A673 (cell line): ENCODE results near the gene ACSS2. TPM values are rescaled to one million over a fixed set of nuclear protein-coding genes. Genes with fewer than 3 reads are reported as not detected.

Experiments
- BruUV-seq: library from RNA; stranded (reverse); fragments of 400-500 nt; replicated peaks from 2 replicates; lab custom pipeline; 2021; lab: Mats Ljungman, UMichigan
- CTCF ChIA-PET: fragments of 300-600 bp; sonication (Branson Sonifier 250); formaldehyde crosslinking; loops from one replicate; lab custom pipeline; 2022; ENCODE audit warnings: antibody characterized with exemption; lab: Charles Lee
- POLR2A ChIA-PET: fragments of 300-600 bp; sonication (Branson Sonifier 250); formaldehyde crosslinking; loops from one replicate; lab custom pipeline; 2022; ENCODE audit warnings: antibody characterized with exemption; ENCODE audit not compliant: low non-redundant PET; lab: Charles Lee
- DNase-seq: peaks from one replicate; pipeline ENCODE4 v3.0.0-alpha.2; 2015; ENCODE audit warnings: low spot score
- H3K27ac ChIP-seq: fragments of 200-600 bp; sonication (generic); 2 replicates; pipeline ENCODE4 v1.5.1; 2016; ENCODE audit warnings: mixed run types, low read depth, mild to moderate bottlenecking, mixed read lengths, antibody characterized with exemption, low read length; ENCODE audit not compliant: poor library complexity, severe bottlenecking
- H3K27me3 ChIP-seq: fragments of 200-600 bp; sonication (generic); replicated peaks from 2 replicates; pipeline ENCODE4 v1.6.1; 2017; ENCODE audit warnings: mixed run types, low read depth, mild to moderate bottlenecking, mixed read lengths, antibody characterized with exemption, low read length; ENCODE audit not compliant: insufficient read depth, poor library complexity
- H3K36me3 ChIP-seq: fragments of 200-600 bp; sonication (generic); 2 replicates; pipeline ENCODE4 v1.6.1; 2016; ENCODE audit warnings: mixed run types, mild to moderate bottlenecking, mixed read lengths, antibody characterized with exemption, low read length; ENCODE audit not compliant: insufficient read depth, poor library complexity, severe bottlenecking
- H3K4me1 ChIP-seq: fragments of 200-600 bp; sonication (generic); 2 replicates; pipeline ENCODE4 v1.6.1; 2017; ENCODE audit warnings: mixed run types, mild to moderate bottlenecking, mixed read lengths, antibody characterized with exemption, low read length; ENCODE audit not compliant: insufficient read depth, poor library complexity, severe bottlenecking
- H3K4me3 ChIP-seq: fragments of 200-600 bp; sonication (generic); 2 replicates; pipeline ENCODE4 v1.5.1; 2016; ENCODE audit warnings: low read depth, mixed run types, mild to moderate bottlenecking, mixed read lengths, low read length; ENCODE audit not compliant: poor library complexity, severe bottlenecking
- H3K9me3 ChIP-seq: fragments of 200-600 bp; sonication (generic); 2 replicates; pipeline ENCODE4 v1.6.1; 2016; ENCODE audit warnings: mixed run types, low read depth, mild to moderate bottlenecking, mixed read lengths, antibody characterized with exemption, low read length; ENCODE audit not compliant: poor library complexity, severe bottlenecking
- EZH2 ChIP-seq: fragments of 200-600 bp; sonication (generic); IDR thresholded peaks from 2 replicates; pipeline ENCODE4 v1.6.1; 2017; ENCODE audit warnings: borderline replicate concordance, low read depth, mild to moderate bottlenecking, mixed read lengths, antibody characterized with exemption, low read length; ENCODE audit not compliant: poor library complexity, severe bottlenecking
- intact Hi-C: fragments of 100-400 bp; cut with micrococcal nuclease; formaldehyde crosslinking; loops from one replicate; pipeline ENCODE4 v1.10.0; 2022; ENCODE audit not compliant: unreplicated experiment
- total RNA-seq: library from RNA; stranded (reverse); gene quantifications from 2 replicates; pipeline ENCODE4 v1.2.3, GENCODE V29; 2021
- TF ChIP-seq, protein P1 (sequence below): fragments of 300-800, 200-600 bp; sonication (generic); conservative IDR thresholded peaks from 2 replicates; pipeline ENCODE4 v1.5.1; 2017; ENCODE audit warnings: low read depth, mild to moderate bottlenecking, antibody characterized with exemption, low read length, moderate library complexity, mixed read lengths

ACSS2 gene
- total RNA-seq, 1 experiment from 2014 or later, result 28.7 TPM

DNA sequence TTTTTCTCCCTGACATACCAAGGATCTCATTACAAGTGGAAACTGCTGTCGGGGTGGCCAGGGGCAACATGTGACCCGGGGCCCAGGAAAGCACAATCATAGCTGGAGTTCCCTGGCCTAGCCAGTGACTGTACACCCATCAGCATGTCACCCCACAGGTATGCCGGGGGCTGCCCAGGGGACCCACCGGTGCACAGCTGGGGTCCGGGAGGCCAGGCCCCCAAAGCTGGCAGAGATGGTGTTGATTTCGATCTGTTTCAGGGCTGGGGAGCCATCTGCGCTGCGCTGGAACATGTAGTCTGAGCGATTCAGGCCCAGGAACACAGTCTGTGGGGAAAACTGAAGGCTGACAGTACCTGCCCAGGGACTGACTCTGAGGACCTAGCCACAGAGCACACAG lies 65.9 kb downstream of the ACSS2 start:
- DNase-seq, result no peak
- intact Hi-C loops, result no loop called here
- H3K36me3 ChIP-seq, result peaks cover 34% of the 10 kb centered on the region
- peaks cover 12% of the 10 kb centered on the region for H3K4me1 ChIP-seq
- TF ChIP-seq EZH2, result no peak
- TF ChIP-seq, protein P1, sequence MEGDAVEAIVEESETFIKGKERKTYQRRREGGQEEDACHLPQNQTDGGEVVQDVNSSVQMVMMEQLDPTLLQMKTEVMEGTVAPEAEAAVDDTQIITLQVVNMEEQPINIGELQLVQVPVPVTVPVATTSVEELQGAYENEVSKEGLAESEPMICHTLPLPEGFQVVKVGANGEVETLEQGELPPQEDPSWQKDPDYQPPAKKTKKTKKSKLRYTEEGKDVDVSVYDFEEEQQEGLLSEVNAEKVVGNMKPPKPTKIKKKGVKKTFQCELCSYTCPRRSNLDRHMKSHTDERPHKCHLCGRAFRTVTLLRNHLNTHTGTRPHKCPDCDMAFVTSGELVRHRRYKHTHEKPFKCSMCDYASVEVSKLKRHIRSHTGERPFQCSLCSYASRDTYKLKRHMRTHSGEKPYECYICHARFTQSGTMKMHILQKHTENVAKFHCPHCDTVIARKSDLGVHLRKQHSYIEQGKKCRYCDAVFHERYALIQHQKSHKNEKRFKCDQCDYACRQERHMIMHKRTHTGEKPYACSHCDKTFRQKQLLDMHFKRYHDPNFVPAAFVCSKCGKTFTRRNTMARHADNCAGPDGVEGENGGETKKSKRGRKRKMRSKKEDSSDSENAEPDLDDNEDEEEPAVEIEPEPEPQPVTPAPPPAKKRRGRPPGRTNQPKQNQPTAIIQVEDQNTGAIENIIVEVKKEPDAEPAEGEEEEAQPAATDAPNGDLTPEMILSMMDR, result no peak
- ChIA-PET CTCF (no interaction called here), POLR2A (no interaction called here)
- H3K4me3 ChIP-seq, result no peak overlapping the region
- no peaks in the 10 kb centered on the region for H3K27me3 ChIP-seq
- BruUV-seq, result no TSS peak
- H3K27ac ChIP-seq, result no peak overlapping the region
- H3K9me3 ChIP-seq, result no peaks in the 10 kb centered on the region

DNA sequence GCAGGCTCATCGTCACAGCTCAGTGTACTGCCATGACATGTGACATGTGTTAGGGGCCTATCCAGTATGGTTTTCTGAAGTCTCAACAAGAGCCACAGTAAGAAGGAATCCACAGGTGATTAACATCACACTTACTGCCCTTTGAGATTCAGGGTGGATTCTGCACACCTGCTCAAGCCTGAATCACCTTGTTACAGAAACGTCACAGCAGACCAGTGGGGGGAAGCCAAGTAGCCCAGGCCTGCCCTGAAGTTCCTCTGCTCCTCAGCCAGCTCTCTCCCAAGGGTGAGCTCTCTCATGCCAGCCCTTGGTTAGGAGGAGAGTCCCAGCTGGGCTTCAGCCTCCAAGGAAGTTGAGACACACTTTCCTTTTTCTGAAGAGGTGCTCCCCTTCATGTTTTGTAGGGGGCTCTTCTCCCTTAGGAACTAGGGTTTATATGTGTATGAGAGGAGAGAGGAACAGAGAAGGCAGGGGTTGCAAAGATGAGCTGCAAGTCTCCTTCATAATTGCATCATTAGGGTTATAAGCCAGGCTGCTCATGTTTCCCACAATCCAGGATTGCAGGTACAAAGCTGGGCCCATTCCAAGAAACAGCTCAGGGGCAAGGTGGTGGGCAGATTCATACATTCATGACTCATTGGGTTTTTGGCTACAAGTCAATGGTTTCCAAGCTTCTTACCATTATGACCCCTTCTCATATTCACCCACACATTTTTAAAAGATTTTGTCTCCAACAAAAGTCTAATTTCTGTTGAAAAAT lies 67.6 kb downstream of the ACSS2 start:
- H3K4me1 ChIP-seq, result no peaks in the 10 kb centered on the region
- peaks cover 32% of the 10 kb centered on the region for H3K36me3 ChIP-seq
- intact Hi-C loops, result no loop called here
- ChIA-PET CTCF (no interaction called here), POLR2A (interaction anchor here (0.7 kb wide), 1 partner anchor 68 kb away, joined by 3 read pairs; no protein-coding TSS in a partner anchor)
- BruUV-seq, result no TSS peak
- TF ChIP-seq, protein P1, result no peak
- TF ChIP-seq EZH2, result no peak
- no peak for DNase-seq
- H3K27me3 ChIP-seq, result no peaks in the 10 kb centered on the region
- H3K27ac ChIP-seq, result no peak overlapping the region
- H3K4me3 ChIP-seq, result no peak overlapping the region
- no peaks in the 10 kb centered on the region for H3K9me3 ChIP-seq

DNA sequence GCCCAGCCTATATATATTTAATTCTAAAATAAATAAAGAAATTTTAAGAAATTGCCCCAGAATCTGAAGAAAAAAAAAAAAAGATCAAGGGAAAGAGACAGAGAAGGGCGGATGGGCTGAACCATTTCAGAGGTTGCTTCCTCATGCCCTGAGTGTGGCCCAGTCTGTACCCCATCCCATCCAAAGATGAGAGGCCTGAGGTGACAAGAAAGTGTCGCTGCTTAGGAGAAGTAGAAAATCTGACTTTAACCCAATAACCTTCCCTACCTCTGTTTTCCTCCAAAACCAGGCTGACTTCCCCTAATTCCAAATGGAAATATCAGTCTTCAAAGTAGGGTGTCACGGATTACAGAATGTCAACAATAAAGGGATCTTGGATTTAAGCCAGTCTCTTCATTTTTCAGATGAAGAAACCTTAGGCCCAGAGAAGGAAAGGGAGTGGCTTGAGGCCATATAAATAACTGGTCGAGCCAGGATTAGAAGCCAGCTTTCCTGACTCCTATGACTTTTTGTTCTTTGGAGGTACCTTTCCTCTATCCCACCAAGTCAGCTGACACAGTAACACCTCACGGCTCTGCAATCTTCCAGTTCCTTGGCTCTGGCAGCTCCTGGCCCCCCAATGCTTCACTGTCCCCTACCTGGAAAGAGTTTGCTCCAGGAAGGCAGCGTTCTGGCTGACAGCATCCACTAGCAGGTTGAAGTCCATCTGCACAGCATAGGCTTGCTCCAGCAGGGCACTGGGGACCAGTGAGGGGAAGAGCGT lies 69.1 kb downstream of the ACSS2 start:
- Histone ChIP-seq H3K27ac (no peak overlapping the region), H3K4me1 (no peaks in the 10 kb centered on the region), H3K9me3 (no peaks in the 10 kb centered on the region), H3K4me3 (no peak overlapping the region), H3K27me3 (no peaks in the 10 kb centered on the region), H3K36me3 (peaks cover 46% of the 10 kb centered on the region)
- POLR2A ChIA-PET, result no interaction called here
- intact Hi-C loops, result no loop called here
- DNase-seq, result no peak
- TF ChIP-seq, protein P1, result no peak
- no peak for TF ChIP-seq EZH2
- BruUV-seq, result no TSS peak
- CTCF ChIA-PET, result no interaction called here
